Thoracic aorta (tissue), 2 donors: ENCODE data around the gene CPNE4. TPM values are rescaled to one million over a fixed set of nuclear protein-coding genes. Genes with fewer than 3 reads are reported as not detected.

Experiments used
- ATAC-seq: fragments of 150-250 bp; one replicate; pipeline ENCODE4 v1.8.0; 2017; ENCODE audit warnings: low read depth; ENCODE audit not compliant: insufficient number of reproducible peaks, low FRiP score
- DNase-seq: peaks from one replicate; pipeline ENCODE4 v3.0.0-alpha.2; 2020; ENCODE audit warnings: low spot score
- H3K27ac ChIP-seq, 2 donors: fragments of 200-600 bp; sonication (generic); 1 replicate in 1 of 2; 2 replicates in 1 of 2; pipeline ENCODE4 v1.5.1; 2016; ENCODE audit warnings: mild to moderate bottlenecking in 2 of 2, moderate library complexity in 2 of 2
- H3K27me3 ChIP-seq: fragments of 200-600 bp; sonication (generic); replicated peaks from 2 replicates; pipeline ENCODE4 v1.6.0; 2016; ENCODE audit warnings: mild to moderate bottlenecking; ENCODE audit not compliant: insufficient read depth
- H3K36me3 ChIP-seq: fragments of 200-600 bp; sonication (generic); one replicate; pipeline ENCODE4 v1.5.1; 2016
- H3K4me1 ChIP-seq, 2 donors: fragments of 200-600 bp; sonication (generic); 1 replicate in 1 of 2; 2 replicates in 1 of 2; pipeline versions ENCODE4 v1.5.1 to v1.6.0; 2016; ENCODE audit warnings: low read depth in 2 of 2, mild to moderate bottlenecking in 1 of 2; ENCODE audit not compliant: control insufficient read depth in 1 of 2
- H3K4me3 ChIP-seq: fragments of 200-600 bp; sonication (generic); 2 replicates; pipeline ENCODE4 v1.5.1; 2016; ENCODE audit warnings: mild to moderate bottlenecking
- H3K9me3 ChIP-seq: fragments of 200-600 bp; sonication (generic); 2 replicates; pipeline ENCODE4 v1.5.1; 2016
- CTCF ChIP-seq: fragments of 200-600 bp; sonication (generic); IDR thresholded peaks from one replicate; pipeline ENCODE4 v1.5.1; 2019; ENCODE audit warnings: antibody characterized with exemption
- total RNA-seq, 2 donors: library from RNA; depleted of rRNA; stranded (reverse); fragments of >200 nt; gene quantifications; one replicate each; pipeline versions ENCODE4 v1.1.0 to v1.2.3, GENCODE V29; 2016

Gene CPNE4
- total RNA-seq, 2 donors from 2014 or later = 0.54 to 4.9 TPM

GRCh38 chr3:131602011-131602779 is 432.6 kb downstream of the CPNE4 start:
- Histone ChIP-seq H3K4me1 (no peaks in the 10 kb centered on the region), H3K27ac (no peak overlapping the region), H3K9me3 (no peaks in the 10 kb centered on the region), H3K27me3 (no peaks in the 10 kb centered on the region), H3K36me3 (no peaks in the 10 kb centered on the region), H3K4me3 (no peak overlapping the region)
- no peak for ATAC-seq
- no peak for DNase-seq
- no peak for TF ChIP-seq CTCF

- H3K27ac ChIP-seq = no peak overlapping the region
- no peaks in the 10 kb centered on the region for H3K27me3 ChIP-seq
- no peak overlapping the region for H3K4me3 ChIP-seq
- no peaks in the 10 kb centered on the region for H3K36me3 ChIP-seq
- TF ChIP-seq CTCF = no peak
- no peaks in the 10 kb centered on the region for H3K9me3 ChIP-seq
- ATAC-seq = no peak
- H3K4me1 ChIP-seq = no peaks in the 10 kb centered on the region
- DNase-seq = no peak
These were observed 437.0 kb downstream of the CPNE4 start for GRCh38 chr3:131597816-131598215.

GRCh38 chr3:131596884-131597283 is 437.9 kb downstream of the CPNE4 start:
- H3K4me3 ChIP-seq = no peak overlapping the region
- H3K27ac ChIP-seq = no peak overlapping the region
- H3K27me3 ChIP-seq = no peaks in the 10 kb centered on the region
- no peaks in the 10 kb centered on the region for H3K4me1 ChIP-seq
- DNase-seq (no peak), ATAC-seq (no peak)
- no peaks in the 10 kb centered on the region for H3K36me3 ChIP-seq
- no peaks in the 10 kb centered on the region for H3K9me3 ChIP-seq
- no peak for TF ChIP-seq CTCF

GRCh38 chr3:131591394-131592014 is 443.3 kb downstream of the CPNE4 start:
- Histone ChIP-seq H3K27me3 (no peaks in the 10 kb centered on the region), H3K4me3 (no peak overlapping the region), H3K27ac (no peak overlapping the region), H3K36me3 (no peaks in the 10 kb centered on the region), H3K4me1 (no peaks in the 10 kb centered on the region), H3K9me3 (no peaks in the 10 kb centered on the region)
- DNase-seq (no peak), ATAC-seq (no peak)
- no peak for TF ChIP-seq CTCF

- no peak for ATAC-seq
These were observed 448.5 kb downstream of the CPNE4 start for GRCh38 chr3:131586277-131586676.

More at GRCh38 chr3:131586277-131586676, 448.5 kb downstream of the CPNE4 start:
- Histone ChIP-seq H3K4me1 (no peaks in the 10 kb centered on the region), H3K4me3 (no peak overlapping the region), H3K36me3 (no peaks in the 10 kb centered on the region), H3K27ac (no peak overlapping the region), H3K27me3 (no peaks in the 10 kb centered on the region), H3K9me3 (no peaks in the 10 kb centered on the region)
- no peak for DNase-seq
- TF ChIP-seq CTCF = no peak
